Ammon's horn (tissue), 1 donor: ENCODE measurements around the gene GAREM1.

Source experiments
- DNase-seq: peaks from one replicate; pipeline ENCODE4 v3.0.0-alpha.2; 2016; ENCODE audit warnings: low spot score

Gene GAREM1

GRCh38 chr18:32459361-32460101 lies 11.2 kb downstream of the GAREM1 start:
- DNase-seq: no peak

GRCh38 chr18:32455361-32455760 lies 15.3 kb downstream of the GAREM1 start:
- no peak for DNase-seq

GRCh38 chr18:32454593-32454992 lies 16.1 kb downstream of the GAREM1 start:
- DNase-seq: peak; percentile 22

DNA sequence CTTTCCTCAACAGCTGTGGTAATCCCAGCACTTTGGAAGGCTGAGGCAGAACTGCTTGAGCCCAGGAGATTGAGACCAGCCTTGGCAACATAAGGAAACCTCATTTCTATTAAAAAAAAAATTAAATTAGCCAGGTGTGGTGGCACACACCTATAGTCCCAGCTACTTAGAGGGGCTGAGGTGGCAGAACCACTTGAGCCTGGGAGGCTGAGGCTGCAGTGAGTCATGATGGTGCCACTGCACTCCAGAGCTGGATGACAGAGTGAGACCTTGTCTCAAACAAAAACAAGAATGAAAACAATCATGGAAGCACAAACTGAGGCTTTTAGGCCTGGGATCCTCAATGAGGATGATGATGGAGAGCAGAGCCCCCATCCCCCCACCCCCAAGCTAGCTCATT lies 19.8 kb downstream of the GAREM1 start:
- no peak for DNase-seq

DNA sequence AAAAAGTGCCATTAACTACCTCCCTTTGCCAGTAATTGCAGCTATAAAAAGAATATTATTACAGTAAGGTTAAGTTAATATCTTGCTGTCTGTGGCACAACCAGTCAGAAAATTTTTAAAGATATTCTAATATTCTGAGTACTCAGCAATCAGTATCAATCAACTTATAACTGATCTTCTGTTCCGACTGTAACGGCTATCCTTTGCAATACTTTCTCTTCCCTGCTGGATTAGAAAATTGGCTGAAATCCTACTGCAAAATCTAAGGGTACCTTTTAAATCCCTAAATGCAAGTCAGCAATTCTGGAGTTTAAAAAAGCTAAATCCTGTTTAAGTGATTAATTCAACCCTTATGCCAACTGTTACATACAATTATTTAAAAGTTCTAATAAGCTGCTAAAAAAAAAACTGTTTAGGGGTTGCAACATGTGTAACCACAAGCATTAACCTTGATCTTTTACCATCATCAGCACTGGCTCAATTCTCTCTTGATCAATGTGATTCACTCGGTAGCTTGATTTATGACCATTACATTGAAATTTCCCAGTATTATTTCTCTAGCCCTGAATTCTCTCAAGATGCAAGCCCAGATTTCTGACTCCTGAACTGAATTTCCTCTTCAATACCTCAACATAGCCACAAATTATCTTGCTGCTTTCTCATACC lies 20.5 kb downstream of the GAREM1 start:
- DNase-seq: no peak

DNA sequence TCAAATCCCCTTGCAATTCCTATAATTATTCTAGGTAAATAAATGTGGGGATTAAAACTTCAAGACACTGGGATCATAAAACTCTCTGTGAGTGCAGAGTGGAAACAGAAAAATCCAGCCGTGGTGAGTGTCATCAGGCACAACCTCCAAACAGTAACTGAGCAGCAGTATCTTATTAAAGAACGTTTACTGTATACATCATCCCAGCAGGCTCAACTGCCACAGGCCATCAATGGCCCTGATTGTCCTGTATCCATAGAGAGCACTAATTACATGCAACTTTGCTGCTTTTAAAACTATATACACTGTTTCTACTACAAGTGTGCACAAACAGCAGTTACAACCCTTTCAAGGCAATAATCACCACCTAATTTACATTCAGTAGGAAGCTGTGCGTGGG lies 23.9 kb downstream of the GAREM1 start:
- peak; percentile 36 for DNase-seq

DNA sequence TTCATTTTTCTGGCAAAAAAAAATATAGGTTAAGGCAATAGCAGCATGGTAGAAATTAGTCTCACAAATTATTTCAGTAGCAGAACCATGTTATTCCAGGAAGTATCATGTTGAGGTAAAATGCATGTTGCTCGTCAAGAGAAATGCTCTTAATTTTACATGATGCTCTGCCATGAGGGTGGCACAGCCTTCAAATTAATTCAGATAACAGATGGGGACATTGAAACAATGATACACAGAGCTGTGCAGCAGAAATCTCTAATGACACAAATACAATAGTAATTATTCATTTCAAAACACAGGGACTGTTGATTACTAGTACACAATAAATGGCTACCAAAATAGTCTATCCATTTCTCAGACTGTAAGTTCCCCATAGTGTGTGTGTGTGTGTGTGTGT lies 24.8 kb downstream of the GAREM1 start:
- DNase-seq: peak; percentile 59

DNA sequence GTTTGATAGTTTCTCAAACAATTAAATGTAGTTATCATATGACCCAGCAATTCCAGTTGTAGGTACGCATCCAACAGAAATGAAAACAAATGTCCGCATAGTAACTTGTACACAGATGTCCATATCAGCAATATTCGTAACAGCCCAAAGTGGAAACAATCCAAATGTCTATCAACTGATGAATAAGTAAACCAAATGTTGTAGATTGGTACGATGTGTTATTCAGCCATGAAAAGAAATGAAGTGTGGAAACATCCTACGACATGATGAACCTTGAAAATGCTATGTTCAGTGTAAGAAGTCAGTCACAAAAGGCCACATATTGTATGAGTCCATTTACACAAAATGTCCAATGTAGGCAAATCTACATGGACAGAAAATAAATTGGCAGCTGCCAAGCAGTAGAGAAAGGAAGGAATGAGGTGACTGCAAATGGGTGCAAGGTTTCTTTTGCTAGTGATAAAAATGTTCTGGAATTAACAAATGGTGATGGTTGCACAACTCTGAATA lies 26.9 kb downstream of the GAREM1 start:
- DNase-seq: no peak

GRCh38 chr18:32443033-32443705 lies 27.5 kb downstream of the GAREM1 start:
- DNase-seq: no peak

GRCh38 chr18:32442575-32442974 lies 28.1 kb downstream of the GAREM1 start:
- DNase-seq: peak; percentile 66

DNA sequence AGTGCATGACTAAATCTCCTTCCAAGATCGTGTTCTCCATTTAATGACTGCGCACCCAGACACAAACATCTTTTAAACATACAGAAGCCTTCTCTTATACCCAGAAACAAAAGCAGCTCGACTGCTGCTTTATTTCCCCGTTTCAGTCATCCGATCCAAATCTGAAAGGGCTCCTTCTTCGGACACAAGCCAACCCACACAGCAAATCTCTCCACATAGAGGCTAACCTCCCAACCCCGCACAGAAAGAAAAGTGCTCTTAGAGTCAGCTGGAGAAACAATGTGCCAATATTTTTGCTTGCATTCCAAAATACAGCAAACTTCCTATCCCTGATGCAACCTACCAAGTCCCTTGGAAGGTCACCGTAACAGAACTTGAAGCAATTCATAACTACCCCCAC lies 29.1 kb downstream of the GAREM1 start:
- no peak for DNase-seq

DNA sequence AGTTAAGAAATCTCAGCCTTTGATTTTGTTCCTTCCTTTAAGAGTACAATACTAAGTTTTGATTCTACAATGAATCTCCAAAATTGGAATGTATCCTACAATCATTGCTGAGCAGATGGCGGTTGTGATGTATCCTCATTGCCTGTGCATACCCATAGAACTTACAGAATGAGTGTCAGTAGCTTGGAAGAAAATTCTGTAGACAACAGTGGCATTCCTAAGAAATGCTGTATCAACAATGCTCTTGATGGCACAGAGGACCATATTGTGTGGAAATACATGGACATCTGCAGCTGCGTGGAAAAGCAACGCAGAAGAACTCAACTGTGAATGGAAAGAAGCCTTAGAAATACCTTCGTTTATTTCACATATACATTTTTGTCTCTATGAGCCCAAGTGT lies 30.2 kb downstream of the GAREM1 start:
- peak; percentile 50 for DNase-seq

- DNase-seq: peak; percentile 72
Measured at GRCh38 chr18:32439802-32440201, 30.9 kb downstream of the GAREM1 start.

DNA sequence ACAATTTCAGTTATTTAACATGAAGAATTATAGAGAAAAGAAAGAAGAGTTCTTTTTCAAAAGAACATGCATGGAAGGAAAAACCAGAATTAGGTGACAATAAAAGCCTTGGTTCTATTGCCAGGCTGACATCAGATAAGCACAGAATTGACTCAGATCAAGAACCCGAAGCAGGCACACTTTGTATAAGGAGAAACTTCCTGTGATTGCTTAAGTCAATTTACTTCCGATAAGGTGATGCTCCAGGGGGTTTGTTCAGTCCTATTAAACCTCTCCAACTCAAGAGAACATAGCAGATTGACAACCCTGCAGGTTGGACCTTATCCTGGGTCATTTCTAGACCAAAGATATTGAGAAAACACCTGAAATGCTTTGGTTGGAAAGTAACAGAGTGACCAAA lies 31.4 kb downstream of the GAREM1 start:
- DNase-seq: no peak

- DNase-seq: no peak
Measured at GRCh38 chr18:32438173-32438572, 32.5 kb downstream of the GAREM1 start.

DNA sequence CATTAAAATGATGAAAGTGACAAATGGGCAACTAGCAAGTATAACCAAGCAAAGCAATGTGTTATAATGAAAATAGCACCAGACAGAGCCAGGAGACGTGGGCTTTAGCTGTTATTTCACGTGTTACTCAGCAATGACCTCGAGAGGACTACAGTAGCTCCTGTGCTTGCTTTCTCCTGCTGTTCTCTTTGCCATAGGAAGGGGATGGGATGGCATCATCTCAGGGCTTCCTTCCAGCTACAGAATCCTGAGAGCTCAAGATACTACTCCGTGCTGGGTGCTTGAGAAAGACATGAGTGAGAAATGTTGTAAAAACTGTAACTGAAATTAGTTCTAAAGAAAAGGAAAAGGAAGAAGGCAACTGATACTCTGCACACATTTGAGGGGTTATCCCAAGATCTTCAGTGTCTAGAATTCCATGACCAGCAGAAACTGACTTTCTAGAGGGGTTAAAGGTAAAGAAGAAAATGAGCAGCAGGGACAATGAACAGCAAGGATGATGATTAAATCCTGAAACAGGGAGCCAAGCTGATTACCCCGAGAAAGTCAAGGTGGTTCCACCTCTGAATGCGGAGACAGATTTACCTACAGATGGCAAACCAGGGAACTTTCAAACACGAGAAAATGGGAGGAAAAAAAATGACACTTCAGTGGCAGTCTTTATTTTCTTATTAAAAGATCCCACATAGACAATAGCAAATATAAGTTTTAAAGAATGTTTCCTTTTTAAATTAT lies 33.4 kb downstream of the GAREM1 start:
- DNase-seq: no peak

- DNase-seq: no peak
Measured at GRCh38 chr18:32435631-32436500, 34.8 kb downstream of the GAREM1 start.

GRCh38 chr18:32431753-32432152 lies 38.9 kb downstream of the GAREM1 start:
- no peak for DNase-seq

DNA sequence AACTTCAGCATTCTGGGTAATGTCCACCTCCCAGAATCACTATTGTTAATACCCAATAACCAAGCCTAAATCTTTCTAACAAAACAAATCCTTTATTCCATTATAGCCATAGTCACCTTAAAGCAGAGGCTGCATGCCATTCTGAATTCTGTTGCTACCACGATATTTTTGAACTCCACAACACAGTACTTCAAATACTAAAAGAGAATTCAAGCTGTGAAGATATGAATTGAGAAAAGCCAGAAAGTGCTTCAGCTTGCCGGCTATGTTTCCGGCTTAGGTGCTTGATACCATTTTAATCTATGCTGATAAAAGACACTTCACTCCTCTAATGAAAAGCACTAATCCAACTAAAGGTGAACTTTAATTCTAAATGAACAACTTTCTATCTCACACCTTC lies 41.3 kb downstream of the GAREM1 start:
- DNase-seq: no peak

- DNase-seq: no peak
Measured at GRCh38 chr18:32427084-32427900, 43.4 kb downstream of the GAREM1 start.
